ENCODE results near the gene APLF. TPM values are rescaled to one million over a fixed set of nuclear protein-coding genes. Genes with fewer than 3 reads are reported as not detected.
"Not testable (repeated sequence)": the region's sequence is repeated elsewhere in the genome, so short reads cannot be mapped to it uniquely, and the experiment has no call there.

Gene APLF
- total RNA-seq, 1 donor from 2014 or later = 6.2 TPM

DNA sequence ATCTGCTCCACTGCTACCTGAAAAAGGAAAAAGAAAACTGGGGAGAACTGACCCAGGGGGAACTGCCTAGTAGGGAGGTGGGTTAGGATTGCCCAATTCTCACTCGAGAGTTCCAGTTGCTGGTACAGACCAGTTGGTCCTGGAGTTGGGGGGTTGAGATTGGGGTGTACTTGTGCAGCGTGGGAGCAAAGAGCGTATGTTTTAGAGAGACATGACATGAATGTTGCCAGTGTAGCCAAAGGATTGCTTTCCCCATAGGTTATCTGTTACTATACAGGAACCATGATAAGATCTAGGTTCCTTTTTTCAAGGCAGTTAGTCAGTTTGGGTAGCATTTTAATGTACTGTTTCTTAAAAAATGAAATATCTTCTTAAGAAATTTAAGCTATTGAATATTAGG is 68.6 kb downstream of the APLF start:
- TF ChIP-seq, protein P1, sequence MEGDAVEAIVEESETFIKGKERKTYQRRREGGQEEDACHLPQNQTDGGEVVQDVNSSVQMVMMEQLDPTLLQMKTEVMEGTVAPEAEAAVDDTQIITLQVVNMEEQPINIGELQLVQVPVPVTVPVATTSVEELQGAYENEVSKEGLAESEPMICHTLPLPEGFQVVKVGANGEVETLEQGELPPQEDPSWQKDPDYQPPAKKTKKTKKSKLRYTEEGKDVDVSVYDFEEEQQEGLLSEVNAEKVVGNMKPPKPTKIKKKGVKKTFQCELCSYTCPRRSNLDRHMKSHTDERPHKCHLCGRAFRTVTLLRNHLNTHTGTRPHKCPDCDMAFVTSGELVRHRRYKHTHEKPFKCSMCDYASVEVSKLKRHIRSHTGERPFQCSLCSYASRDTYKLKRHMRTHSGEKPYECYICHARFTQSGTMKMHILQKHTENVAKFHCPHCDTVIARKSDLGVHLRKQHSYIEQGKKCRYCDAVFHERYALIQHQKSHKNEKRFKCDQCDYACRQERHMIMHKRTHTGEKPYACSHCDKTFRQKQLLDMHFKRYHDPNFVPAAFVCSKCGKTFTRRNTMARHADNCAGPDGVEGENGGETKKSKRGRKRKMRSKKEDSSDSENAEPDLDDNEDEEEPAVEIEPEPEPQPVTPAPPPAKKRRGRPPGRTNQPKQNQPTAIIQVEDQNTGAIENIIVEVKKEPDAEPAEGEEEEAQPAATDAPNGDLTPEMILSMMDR (conservative IDR thresholded peaks at IDR 0.05) = no peak
- Mint-ChIP-seq H3K36me3 (no peaks in the 10 kb centered on the region), H3K27ac (no peak overlapping the region), H3K9me3 (no peaks in the 10 kb centered on the region), H3K4me3 (no peak overlapping the region), H3K27me3 (no peaks in the 10 kb centered on the region), H3K4me1 (ENCODE audit: unreplicated experiment) (no peaks in the 10 kb centered on the region)
- DNase-seq (ENCODE audit: extremely low spot score, unreplicated experiment) = no peak

DNA sequence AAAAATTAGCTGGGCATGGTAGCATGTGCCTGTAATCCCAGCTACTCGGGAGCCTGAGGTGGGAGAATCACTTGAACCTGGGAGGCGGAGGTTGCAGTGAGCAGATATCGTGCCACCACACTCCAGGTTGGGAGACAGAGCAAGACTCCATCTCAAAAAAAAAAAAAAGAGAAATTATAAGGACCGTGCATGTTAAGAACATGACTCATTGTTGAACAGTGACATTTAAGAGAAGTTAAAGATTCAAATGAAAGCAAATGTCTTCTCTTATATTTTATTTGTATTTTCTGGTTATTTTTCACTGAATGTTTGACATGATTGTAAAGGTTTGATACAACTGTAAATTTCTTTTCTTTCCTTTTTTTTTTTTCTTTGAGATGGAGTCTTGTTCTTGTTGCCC is 69.6 kb downstream of the APLF start:
- Mint-ChIP-seq H3K27ac (no peak overlapping the region), H3K4me3 (no peak overlapping the region), H3K9me3 (no peaks in the 10 kb centered on the region), H3K4me1 (ENCODE audit: unreplicated experiment) (no peaks in the 10 kb centered on the region), H3K27me3 (no peaks in the 10 kb centered on the region), H3K36me3 (no peaks in the 10 kb centered on the region)
- no peak for DNase-seq (ENCODE audit: extremely low spot score, unreplicated experiment)
- TF ChIP-seq, protein P1 (conservative IDR thresholded peaks at IDR 0.05) = no peak

DNA sequence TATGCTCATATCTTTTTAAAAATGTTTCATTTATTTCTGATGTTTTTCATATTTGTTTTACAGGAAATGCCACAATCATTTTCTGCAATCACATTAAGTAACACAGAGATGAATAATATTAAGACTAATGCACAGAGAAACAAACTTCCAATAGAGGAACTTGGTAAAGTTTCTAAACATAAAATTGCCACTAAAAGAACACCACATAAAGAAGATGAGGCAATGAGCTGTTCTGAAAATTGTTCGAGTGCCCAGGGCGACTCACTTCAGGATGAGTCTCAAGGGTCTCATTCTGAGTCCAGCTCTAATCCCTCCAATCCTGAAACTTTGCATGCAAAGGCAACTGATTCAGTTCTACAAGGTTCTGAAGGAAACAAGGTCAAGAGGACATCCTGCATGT is 70.4 kb downstream of the APLF start:
- TF ChIP-seq, protein P1 (conservative IDR thresholded peaks at IDR 0.05) = no peak
- Mint-ChIP-seq H3K27me3 (no peaks in the 10 kb centered on the region), H3K4me3 (no peak overlapping the region), H3K4me1 (ENCODE audit: unreplicated experiment) (no peaks in the 10 kb centered on the region), H3K36me3 (no peaks in the 10 kb centered on the region), H3K9me3 (no peaks in the 10 kb centered on the region), H3K27ac (no peak overlapping the region)
- no peak for DNase-seq (ENCODE audit: extremely low spot score, unreplicated experiment)

DNA sequence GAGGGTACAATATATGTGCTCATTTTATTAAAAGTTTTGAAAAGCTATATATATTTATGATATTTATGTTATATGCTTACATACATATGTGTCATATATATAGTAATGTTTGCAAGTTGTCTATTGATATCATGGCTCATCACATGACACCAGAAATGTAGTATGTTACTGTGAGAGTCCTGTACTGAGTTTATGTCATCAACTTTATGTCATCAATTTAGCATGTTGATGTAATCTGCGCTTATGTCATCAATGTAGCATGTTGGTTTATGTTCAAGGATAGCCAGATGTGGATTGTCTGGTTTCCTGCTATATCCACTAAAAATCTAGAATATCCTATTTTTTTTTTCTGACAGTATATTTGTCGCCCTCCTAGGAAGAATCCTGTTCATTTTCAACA is 77.4 kb downstream of the APLF start:
- Mint-ChIP-seq H3K27me3 (no peaks in the 10 kb centered on the region), H3K4me1 (ENCODE audit: unreplicated experiment) (no peaks in the 10 kb centered on the region), H3K9me3 (no peaks in the 10 kb centered on the region), H3K4me3 (no peak overlapping the region), H3K36me3 (no peaks in the 10 kb centered on the region), H3K27ac (no peak overlapping the region)
- no peak for DNase-seq (ENCODE audit: extremely low spot score, unreplicated experiment)
- TF ChIP-seq, protein P1 (conservative IDR thresholded peaks at IDR 0.05) = no peak

DNA sequence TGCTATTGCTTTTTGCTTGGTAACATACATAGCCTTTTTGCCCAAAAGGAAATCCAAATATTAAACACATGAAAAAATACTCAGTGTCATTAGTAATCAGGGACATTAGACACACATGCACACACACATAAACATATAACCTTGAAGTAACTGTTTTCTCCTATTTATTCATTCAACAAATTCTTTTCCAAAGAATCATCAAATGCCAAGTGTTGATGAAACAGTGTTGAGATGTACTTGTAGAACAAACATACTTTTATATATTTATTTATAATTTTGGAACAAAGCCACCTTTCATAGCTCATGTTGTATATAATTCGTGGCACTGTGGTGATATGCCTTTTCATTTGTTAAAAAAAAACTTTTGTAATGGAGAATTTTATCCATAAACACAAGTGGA is 81.0 kb downstream of the APLF start:
- H3K36me3 Mint-ChIP-seq = no peaks in the 10 kb centered on the region
- no peak overlapping the region for H3K4me3 Mint-ChIP-seq
- TF ChIP-seq, protein P1 (conservative IDR thresholded peaks at IDR 0.05) = no peak
- H3K4me1 Mint-ChIP-seq (ENCODE audit: unreplicated experiment) = no peaks in the 10 kb centered on the region
- H3K27me3 Mint-ChIP-seq = no peaks in the 10 kb centered on the region
- DNase-seq (ENCODE audit: extremely low spot score, unreplicated experiment) = no peak
- no peaks in the 10 kb centered on the region for H3K9me3 Mint-ChIP-seq
- H3K27ac Mint-ChIP-seq = no peak overlapping the region

DNA sequence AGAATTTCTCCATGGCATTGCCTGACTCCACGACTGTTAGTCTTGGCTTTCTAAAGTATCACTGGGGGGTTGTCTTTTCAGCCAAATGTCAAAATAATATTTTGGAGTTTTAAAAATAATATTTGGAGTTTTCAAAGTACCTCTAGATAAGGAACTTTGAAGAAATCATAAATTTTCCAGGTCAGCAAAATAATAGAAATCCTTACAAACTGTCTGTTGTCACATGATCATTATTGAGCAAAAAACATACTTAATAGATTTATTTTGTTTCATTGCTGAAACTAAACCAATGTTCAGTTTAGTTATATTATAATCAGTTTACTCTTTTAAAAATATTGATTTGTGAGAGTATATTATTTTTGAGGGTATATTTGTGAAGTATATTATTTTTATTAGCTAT is 85.7 kb downstream of the APLF start:
- Mint-ChIP-seq H3K27me3 (no peaks in the 10 kb centered on the region), H3K4me1 (ENCODE audit: unreplicated experiment) (no peaks in the 10 kb centered on the region), H3K36me3 (no peaks in the 10 kb centered on the region), H3K27ac (no peak overlapping the region), H3K9me3 (no peaks in the 10 kb centered on the region), H3K4me3 (no peak overlapping the region)
- DNase-seq (ENCODE audit: extremely low spot score, unreplicated experiment) = no peak
- TF ChIP-seq, protein P1 (conservative IDR thresholded peaks at IDR 0.05) = no peak

DNA sequence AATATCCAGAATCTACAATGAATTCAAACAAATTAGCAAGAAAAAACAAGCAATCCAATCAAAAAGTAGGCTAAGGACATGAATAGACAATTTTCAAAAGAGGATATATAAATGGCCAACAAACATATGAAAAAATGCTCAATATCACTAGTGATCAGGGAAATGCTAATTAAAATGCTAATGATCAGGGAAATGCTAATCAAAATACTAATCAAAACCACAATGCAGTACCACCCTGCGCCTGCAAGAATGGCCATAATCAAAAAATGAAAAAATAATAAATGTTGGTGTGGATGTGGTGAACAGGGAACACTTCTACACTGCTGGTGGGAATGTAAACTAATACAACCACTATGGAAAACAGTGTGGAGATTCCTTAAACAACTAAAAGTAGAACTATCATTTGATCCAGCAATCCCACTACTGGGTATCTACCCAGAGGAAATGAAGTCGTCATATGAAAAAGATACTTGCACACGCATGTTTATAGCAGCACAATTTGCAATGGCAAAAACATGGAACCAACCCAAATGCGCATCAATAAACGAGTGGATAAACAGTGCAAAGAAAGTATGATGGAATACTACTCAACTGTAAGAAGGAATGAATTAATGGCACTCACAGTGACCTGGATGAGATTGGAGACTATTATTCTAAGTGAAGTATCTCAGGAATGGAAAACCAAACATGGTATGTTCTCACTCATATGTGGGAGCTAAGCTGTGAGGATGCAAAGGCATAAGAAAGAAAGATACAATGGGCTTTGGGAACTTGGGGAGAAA is 88.2 kb downstream of the APLF start:
- not testable (repeated sequence) for H3K27me3 Mint-ChIP-seq; H3K27ac Mint-ChIP-seq; H3K4me3 Mint-ChIP-seq; H3K4me1 Mint-ChIP-seq (ENCODE audit: unreplicated experiment); H3K36me3 Mint-ChIP-seq; H3K9me3 Mint-ChIP-seq; DNase-seq (ENCODE audit: extremely low spot score, unreplicated experiment)

All from type B pancreatic cell (in vitro differentiated cells).